Stimulated activated naive CD8-positive, alpha-beta T cell treated with anti-CD3 and anti-CD28 coated beads, Interleukin-15, amount 100 ng/mL, for 72 hours (primary cell): ENCODE measurements around the gene CDC6.

Experiments used
- ATAC-seq: fragments of 150-1000 bp; cut with Tn5 transposase; 2 replicates; pipeline ENCODE4 v1.10.0; 2021; ENCODE audit warnings: mild to moderate bottlenecking, moderate library complexity
- DNase-seq, 2 donors: peaks; one replicate each; pipeline ENCODE4 v3.0.0; 2021 to 2022
- H3K27ac Mint-ChIP-seq, 2 donors: one replicate each; pipeline ENCODE4 v1.8.0; 2022; ENCODE audit warnings: mild to moderate bottlenecking in 2 of 2, mixed read lengths in 2 of 2, moderate library complexity in 2 of 2
- H3K27me3 Mint-ChIP-seq: one replicate; pipeline ENCODE4 v1.8.0; 2022; ENCODE audit warnings: mixed read lengths
- H3K4me1 Mint-ChIP-seq: one replicate; pipeline ENCODE4 v1.8.0; 2022; ENCODE audit warnings: mild to moderate bottlenecking, mixed read lengths
- H3K4me3 Mint-ChIP-seq, 2 donors: one replicate each; pipeline ENCODE4 v1.8.0; 2022; ENCODE audit warnings: mild to moderate bottlenecking in 2 of 2, mixed read lengths in 2 of 2, moderate library complexity in 1 of 2
- H3K9me3 Mint-ChIP-seq, 2 donors: one replicate each; pipeline ENCODE4 v1.8.0; 2022; ENCODE audit warnings: mixed read lengths in 2 of 2

The CDC6 gene, protein sequence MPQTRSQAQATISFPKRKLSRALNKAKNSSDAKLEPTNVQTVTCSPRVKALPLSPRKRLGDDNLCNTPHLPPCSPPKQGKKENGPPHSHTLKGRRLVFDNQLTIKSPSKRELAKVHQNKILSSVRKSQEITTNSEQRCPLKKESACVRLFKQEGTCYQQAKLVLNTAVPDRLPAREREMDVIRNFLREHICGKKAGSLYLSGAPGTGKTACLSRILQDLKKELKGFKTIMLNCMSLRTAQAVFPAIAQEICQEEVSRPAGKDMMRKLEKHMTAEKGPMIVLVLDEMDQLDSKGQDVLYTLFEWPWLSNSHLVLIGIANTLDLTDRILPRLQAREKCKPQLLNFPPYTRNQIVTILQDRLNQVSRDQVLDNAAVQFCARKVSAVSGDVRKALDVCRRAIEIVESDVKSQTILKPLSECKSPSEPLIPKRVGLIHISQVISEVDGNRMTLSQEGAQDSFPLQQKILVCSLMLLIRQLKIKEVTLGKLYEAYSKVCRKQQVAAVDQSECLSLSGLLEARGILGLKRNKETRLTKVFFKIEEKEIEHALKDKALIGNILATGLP

GRCh38 chr17:40287494-40288369, at the start of gene CDC6:
Gene CDC6 (plus strand): TSS chr17:40287879. CDS start chr17:40289421, 1,542 bp downstream.
- H3K27ac Mint-ChIP-seq = peak within 1 kb of the TSS; percentile 99 to 100
- peak; percentile 92 for ATAC-seq
- H3K4me3 Mint-ChIP-seq = peak within 1 kb of the TSS; percentile 94 to 98
- peaks cover 54% of the 10 kb centered on the region for H3K4me1 Mint-ChIP-seq
- H3K27me3 Mint-ChIP-seq = no peaks in the 10 kb centered on the region
- H3K9me3 Mint-ChIP-seq = no peaks in the 10 kb centered on the region
- DNase-seq = peak; percentile 97 to 99

- Mint-ChIP-seq H3K9me3 (no peaks in the 10 kb centered on the region), H3K4me1 (peaks cover 27% of the 10 kb centered on the region), H3K27me3 (no peaks in the 10 kb centered on the region), H3K4me3 (no peak overlapping the region), H3K27ac (peak overlapping the region in 1 of 2 donors; percentile 50)
- ATAC-seq (no peak), DNase-seq (no peak)
Measured at GRCh38 chr17:40241252-40241834, 46.3 kb upstream of the CDC6 start.

GRCh38 chr17:40242774-40243173, 44.9 kb upstream of the CDC6 start:
- no peaks in the 10 kb centered on the region for H3K9me3 Mint-ChIP-seq
- ATAC-seq (no peak), DNase-seq (no peak)
- H3K4me1 Mint-ChIP-seq = peaks cover 27% of the 10 kb centered on the region
- H3K4me3 Mint-ChIP-seq = no peak overlapping the region
- no peak overlapping the region for H3K27ac Mint-ChIP-seq
- H3K27me3 Mint-ChIP-seq = no peaks in the 10 kb centered on the region

DNA sequence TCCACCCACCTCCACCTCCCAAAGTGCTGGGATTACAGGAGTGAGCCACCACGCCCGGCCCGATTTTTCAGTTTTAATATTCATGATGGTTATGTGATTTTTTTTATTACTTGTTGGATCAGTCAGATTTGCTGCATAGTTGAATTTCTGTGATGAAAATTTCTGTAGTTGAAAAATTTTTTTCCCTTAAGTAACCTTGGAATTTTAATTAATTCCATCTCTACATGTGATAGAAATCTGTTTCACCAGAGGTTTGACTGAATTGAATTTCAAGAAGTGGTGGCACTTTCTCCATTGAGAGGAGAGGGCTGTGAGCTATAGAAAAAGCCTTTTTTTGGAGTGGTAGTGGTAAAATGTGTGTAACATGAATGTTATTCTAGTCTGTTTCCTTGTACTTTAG, 43.9 kb upstream of the CDC6 start:
- Mint-ChIP-seq H3K27ac (no peak overlapping the region), H3K9me3 (no peaks in the 10 kb centered on the region), H3K4me1 (peaks cover 27% of the 10 kb centered on the region), H3K4me3 (no peak overlapping the region), H3K27me3 (no peaks in the 10 kb centered on the region)
- DNase-seq (no peak), ATAC-seq (no peak)

- Mint-ChIP-seq H3K4me3 (no peak overlapping the region), H3K9me3 (no peaks in the 10 kb centered on the region), H3K27ac (no peak overlapping the region), H3K4me1 (peaks cover 27% of the 10 kb centered on the region), H3K27me3 (no peaks in the 10 kb centered on the region)
- DNase-seq (no peak), ATAC-seq (no peak)
Measured at GRCh38 chr17:40244255-40244654, 43.4 kb upstream of the CDC6 start.

- H3K27ac Mint-ChIP-seq = no peak overlapping the region
- DNase-seq (no peak), ATAC-seq (no peak)
- no peaks in the 10 kb centered on the region for H3K9me3 Mint-ChIP-seq
- no peaks in the 10 kb centered on the region for H3K27me3 Mint-ChIP-seq
- no peak overlapping the region for H3K4me3 Mint-ChIP-seq
- peaks cover 20% of the 10 kb centered on the region for H3K4me1 Mint-ChIP-seq
Measured at GRCh38 chr17:40247926-40248495, 39.7 kb upstream of the CDC6 start.

DNA sequence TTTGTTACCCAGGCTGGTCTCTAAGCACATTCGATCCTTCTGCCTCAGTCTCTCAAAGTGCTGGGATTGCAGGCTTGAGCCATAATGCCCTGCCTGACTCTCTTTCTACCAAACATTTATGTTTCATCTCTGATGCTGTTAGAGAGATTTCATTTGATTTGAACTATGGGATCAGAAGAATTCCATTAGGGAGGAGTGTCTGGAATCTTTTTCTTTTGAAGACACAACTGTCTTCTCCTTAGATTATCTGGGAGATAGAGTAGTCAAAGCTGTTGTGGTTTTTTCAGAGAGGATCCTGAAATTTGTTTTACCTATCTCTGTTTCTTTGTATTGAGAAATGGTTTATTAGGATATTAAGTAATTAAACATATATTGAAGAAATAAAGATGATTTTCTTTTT, 39.2 kb upstream of the CDC6 start:
- no peaks in the 10 kb centered on the region for H3K27me3 Mint-ChIP-seq
- no peak for DNase-seq
- H3K4me1 Mint-ChIP-seq = peaks cover 18% of the 10 kb centered on the region
- no peaks in the 10 kb centered on the region for H3K9me3 Mint-ChIP-seq
- no peak overlapping the region for H3K4me3 Mint-ChIP-seq
- no peak overlapping the region for H3K27ac Mint-ChIP-seq
- no peak for ATAC-seq

- Mint-ChIP-seq H3K27me3 (no peaks in the 10 kb centered on the region), H3K27ac (no peak overlapping the region), H3K4me3 (no peak overlapping the region), H3K9me3 (no peaks in the 10 kb centered on the region), H3K4me1 (peaks cover 8% of the 10 kb centered on the region)
- ATAC-seq = no peak
- DNase-seq = no peak
Measured at GRCh38 chr17:40251576-40251975, 36.1 kb upstream of the CDC6 start.

DNA sequence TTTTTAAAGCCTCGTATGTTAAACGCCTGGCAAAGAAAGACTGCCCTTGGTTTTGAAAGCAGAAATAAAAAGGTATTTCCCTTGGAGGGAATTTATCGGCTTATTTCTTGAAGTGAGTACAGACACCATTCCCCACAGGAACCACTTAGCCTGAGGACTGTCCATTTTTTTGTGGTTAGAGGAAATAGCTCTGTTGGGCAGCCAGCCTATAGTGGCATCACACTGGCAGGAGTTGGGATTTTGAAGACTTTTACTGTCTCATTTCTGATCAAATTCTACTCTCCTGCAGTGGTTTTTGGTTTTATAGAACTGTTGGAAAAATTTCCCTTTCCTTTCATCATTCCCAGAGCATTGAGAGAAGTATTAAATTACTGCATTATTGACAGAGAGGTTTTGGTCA, 34.1 kb upstream of the CDC6 start:
- Mint-ChIP-seq H3K4me1 (peaks cover 8% of the 10 kb centered on the region), H3K4me3 (no peak overlapping the region), H3K27ac (no peak overlapping the region), H3K9me3 (no peaks in the 10 kb centered on the region), H3K27me3 (no peaks in the 10 kb centered on the region)
- DNase-seq = no peak
- no peak for ATAC-seq

DNA sequence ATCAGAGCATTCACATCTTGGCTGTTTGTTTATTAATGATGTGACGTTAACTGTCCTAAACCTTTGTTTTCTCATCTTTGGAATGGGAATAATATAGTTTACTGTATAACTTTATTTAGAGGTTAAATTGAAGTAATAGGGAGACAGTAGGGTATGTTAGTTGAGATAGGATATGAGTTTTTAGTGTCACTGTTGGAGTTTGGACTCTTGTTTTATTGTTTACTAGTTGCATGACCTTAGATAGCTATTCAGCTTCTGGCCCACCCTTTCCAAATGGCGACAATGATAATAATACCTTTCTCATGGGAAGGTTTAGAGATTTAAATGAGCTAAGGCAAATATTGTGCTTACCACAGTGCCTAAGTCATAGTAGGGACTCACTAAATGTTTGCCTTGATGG, 28.2 kb upstream of the CDC6 start:
- DNase-seq (no peak), ATAC-seq (no peak)
- Mint-ChIP-seq H3K9me3 (no peaks in the 10 kb centered on the region), H3K4me3 (no peak overlapping the region), H3K27me3 (no peaks in the 10 kb centered on the region), H3K4me1 (peaks cover 11% of the 10 kb centered on the region), H3K27ac (no peak overlapping the region)

DNA sequence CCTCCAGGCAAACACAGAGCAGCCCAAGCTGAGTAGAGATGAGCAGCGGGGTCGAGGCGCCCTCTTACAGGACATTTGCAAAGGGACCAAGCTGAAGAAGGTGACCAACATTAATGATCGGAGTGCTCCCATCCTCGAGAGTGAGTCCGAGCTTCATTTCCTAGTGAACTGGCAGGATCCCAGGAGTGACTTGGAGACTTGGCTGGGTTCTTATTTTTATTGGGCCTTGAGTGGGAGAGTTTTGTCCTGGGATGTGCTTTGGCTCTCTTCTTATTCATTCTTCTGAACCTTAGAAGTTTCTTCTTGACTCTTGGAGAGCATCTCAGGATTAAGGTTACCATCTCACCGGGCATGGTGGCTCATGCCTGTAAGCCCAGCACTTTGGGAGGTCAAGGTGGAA, 27.2 kb upstream of the CDC6 start:
- no peak overlapping the region for H3K4me3 Mint-ChIP-seq
- H3K27ac Mint-ChIP-seq = no peak overlapping the region
- ATAC-seq (no peak), DNase-seq (no peak)
- H3K27me3 Mint-ChIP-seq = no peaks in the 10 kb centered on the region
- H3K4me1 Mint-ChIP-seq = peaks cover 11% of the 10 kb centered on the region
- no peaks in the 10 kb centered on the region for H3K9me3 Mint-ChIP-seq

DNA sequence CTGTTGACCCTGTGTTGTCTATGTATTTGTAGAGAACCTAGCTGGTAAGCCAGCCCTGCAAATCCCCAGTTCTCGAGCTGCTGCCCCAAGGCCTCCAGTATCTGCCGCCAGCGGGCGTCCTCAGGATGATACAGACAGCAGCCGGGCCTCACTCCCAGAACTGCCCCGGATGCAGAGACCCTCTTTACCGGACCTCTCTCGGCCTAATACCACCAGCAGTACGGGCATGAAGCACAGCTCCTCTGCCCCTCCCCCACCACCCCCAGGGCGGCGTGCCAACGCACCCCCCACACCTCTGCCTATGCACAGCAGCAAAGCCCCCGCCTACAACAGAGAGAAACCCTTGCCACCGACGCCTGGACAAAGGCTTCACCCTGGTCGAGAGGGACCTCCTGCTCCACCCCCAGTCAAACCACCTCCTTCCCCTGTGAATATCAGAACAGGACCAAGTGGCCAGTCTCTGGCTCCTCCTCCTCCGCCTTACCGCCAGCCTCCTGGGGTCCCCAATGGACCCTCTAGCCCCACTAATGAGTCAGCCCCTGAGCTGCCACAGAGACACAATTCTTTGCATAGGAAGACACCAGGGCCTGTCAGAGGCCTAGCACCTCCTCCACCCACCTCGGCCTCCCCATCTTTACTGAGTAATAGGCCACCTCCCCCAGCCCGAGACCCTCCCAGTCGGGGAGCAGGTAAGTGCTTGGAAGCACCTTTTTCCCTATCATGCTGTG, 23.1 kb upstream of the CDC6 start:
- H3K4me3 Mint-ChIP-seq = no peak overlapping the region
- DNase-seq (no peak), ATAC-seq (no peak)
- H3K27me3 Mint-ChIP-seq = no peaks in the 10 kb centered on the region
- H3K27ac Mint-ChIP-seq = no peak overlapping the region
- peaks cover 11% of the 10 kb centered on the region for H3K4me1 Mint-ChIP-seq
- no peaks in the 10 kb centered on the region for H3K9me3 Mint-ChIP-seq

DNA sequence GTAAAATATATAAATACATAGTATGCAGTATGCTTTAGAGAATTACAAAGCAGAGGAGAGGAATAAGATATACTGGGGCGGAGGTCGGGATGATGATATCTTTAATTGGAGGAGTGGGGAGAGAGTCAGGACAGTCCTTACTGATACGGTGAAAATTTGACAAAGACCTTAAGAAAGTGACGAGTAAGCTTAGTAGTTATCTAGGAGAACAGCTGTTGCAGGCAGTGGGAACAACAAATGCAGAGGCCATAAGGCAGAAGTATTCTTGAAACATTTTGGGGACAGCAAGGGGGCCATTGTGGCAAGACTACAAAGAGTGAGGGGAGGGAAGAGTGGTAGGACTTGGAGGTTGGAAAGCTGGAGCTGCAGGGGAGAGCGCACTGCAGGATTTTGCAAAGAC, 22.3 kb upstream of the CDC6 start:
- Mint-ChIP-seq H3K9me3 (no peaks in the 10 kb centered on the region), H3K4me1 (peaks cover 11% of the 10 kb centered on the region), H3K4me3 (no peak overlapping the region), H3K27ac (no peak overlapping the region), H3K27me3 (no peaks in the 10 kb centered on the region)
- DNase-seq (no peak), ATAC-seq (no peak)

- Mint-ChIP-seq H3K4me3 (no peak overlapping the region), H3K27ac (no peak overlapping the region), H3K27me3 (no peaks in the 10 kb centered on the region), H3K4me1 (peaks cover 11% of the 10 kb centered on the region), H3K9me3 (no peaks in the 10 kb centered on the region)
- ATAC-seq (no peak), DNase-seq (no peak)
Measured at GRCh38 chr17:40266882-40267281, 20.8 kb upstream of the CDC6 start.
